K562 (cell line): ENCODE measurements around the gene MKS1. TPM values are rescaled to one million over a fixed set of nuclear protein-coding genes. Genes with fewer than 3 reads are reported as not detected.

Experiments
- ARID2 ChIP-seq: fragments of 450-650 bp; IDR thresholded peaks from 2 replicates; pipeline ENCODE4 v1.6.1; 2017; ENCODE audit warnings: antibody characterized with exemption, mild to moderate bottlenecking
- E2F8 ChIP-seq: fragments of 450-650 bp; IDR thresholded peaks from 2 replicates; pipeline ENCODE4 v1.7.1; 2018; ENCODE audit warnings: mild to moderate bottlenecking, low read depth; ENCODE audit not compliant: partially characterized antibody
- ETV5 ChIP-seq: sonication (generic); formaldehyde crosslinking; IDR thresholded peaks from 2 replicates; pipeline ENCODE4 v1.4.0; 2020; ENCODE audit warnings: low read depth, mild to moderate bottlenecking, missing genetic modification reagents
- HDAC6 ChIP-seq: IDR thresholded peaks from 2 replicates; pipeline ENCODE4 v1.6.1; 2012; ENCODE audit warnings: low read depth, mild to moderate bottlenecking, control low read depth, inconsistent platforms, low read length, moderate library complexity
- HLTF ChIP-seq: fragments of 450-650 bp; IDR thresholded peaks from 2 replicates; pipeline ENCODE4 v1.6.1; 2016
- HNRNPLL ChIP-seq: fragments of 200-400 bp; formaldehyde crosslinking; IDR thresholded peaks from 2 replicates; pipeline ENCODE4 v1.6.1; 2017; ENCODE audit warnings: low read length, low read depth, mild to moderate bottlenecking; ENCODE audit not compliant: poor library complexity, severe bottlenecking
- HOMEZ ChIP-seq: fragments of 250-450 bp; sonication (Bioruptor Pico); IDR thresholded peaks from 2 replicates; pipeline ENCODE4 v1.4.0; 2020; ENCODE audit warnings: mild to moderate bottlenecking, moderate library complexity
- NFIX ChIP-seq: fragments of 250-450 bp; sonication (Bioruptor Pico); IDR thresholded peaks from 2 replicates; pipeline ENCODE4 v1.4.0; 2020; ENCODE audit warnings: low read depth, mild to moderate bottlenecking, moderate library complexity
- RAD21 ChIP-seq, 2 experiments: fragments of 250-450 bp in 1 of 2; fragments of 450-650 bp in 1 of 2; sonication (Bioruptor Pico) in 1 of 2; formaldehyde crosslinking in 1 of 2; IDR thresholded peaks in 1 of 2; conservative IDR thresholded peaks in 1 of 2; 2 replicates each; pipeline versions ENCODE4 v1.4.0 to v1.8.0; 2020 to 2022; ENCODE audit warnings: mild to moderate bottlenecking in 2 of 2, moderate library complexity in 1 of 2
- RBM17 ChIP-seq: fragments of 200-400 bp; formaldehyde crosslinking; IDR thresholded peaks from 2 replicates; pipeline ENCODE4 v1.6.1; 2017; ENCODE audit warnings: low read depth, mild to moderate bottlenecking, low read length, borderline replicate concordance
- RCOR1 ChIP-seq, 2 experiments: IDR thresholded peaks; 2 replicates each; pipeline ENCODE4 v1.6.1; 2012; ENCODE audit warnings: low read depth in 2 of 2, low read length in 2 of 2, borderline replicate concordance in 1 of 2, improper control_type of control experiment in 1 of 2
- SREBF2 ChIP-seq: sonication (generic); formaldehyde crosslinking; IDR thresholded peaks from 2 replicates; pipeline ENCODE4 v1.4.0; 2020; ENCODE audit warnings: mild to moderate bottlenecking, missing genetic modification reagents
- WHSC1 ChIP-seq: IDR thresholded peaks from one replicate; pipeline ENCODE4 v1.6.1; 2012; ENCODE audit warnings: low read length, control low read depth, inconsistent platforms
- YY1 ChIP-seq, 3 experiments: IDR thresholded peaks; 2 replicates each; pipeline ENCODE4 v1.6.1; 2011; ENCODE audit warnings: low read length in 2 of 3, mild to moderate bottlenecking in 2 of 3, moderate library complexity in 2 of 3, borderline replicate concordance in 1 of 3, control low read depth in 1 of 3, low read depth in 1 of 3; ENCODE audit not compliant: insufficient read depth in 3 of 3, insufficient replicate concordance in 2 of 3, control insufficient read depth in 1 of 3, insufficient read length in 1 of 3; ENCODE audit errors: extremely low read depth in 1 of 3
- ZNF232 ChIP-seq: sonication (generic); formaldehyde crosslinking; IDR thresholded peaks from 2 replicates; pipeline ENCODE4 v1.8.0; 2022; ENCODE audit warnings: mild to moderate bottlenecking, missing genetic modification reagents
- ZNF274 ChIP-seq: IDR thresholded peaks from 2 replicates; pipeline ENCODE4 v1.6.1; 2011; ENCODE audit warnings: low read depth, mild to moderate bottlenecking, low read length, moderate library complexity, borderline replicate concordance
- polyA plus RNA-seq, 8 experiments: library from polyadenylated mRNA; depleted of rRNA in 4 of 8; stranded (reverse) in 5 of 8; unstranded in 3 of 8; fragments of >200 nt; fragmentation: Nextera tagmentation in 2 of 8; fragmentation: Illumina TruSeq in 1 of 8; extraction: Ambion mirVana in 2 of 8; extraction: Trizol in 1 of 8; gene quantifications; 2 replicates each; pipeline versions ENCODE4 v1.2.1 to v1.2.3, GENCODE V29; 2011 to 2014; ENCODE audit warnings: inconsistent platforms in 1 of 8, missing spikeins in 1 of 8
- total RNA-seq, 7 experiments: library from RNA; depleted of rRNA in 6 of 7; stranded (reverse); fragments of >200 nt in 6 of 7; fragmentation: Illumina TruSeq in 2 of 7; extraction: Trizol in 2 of 7; gene quantifications; 2 replicates each; pipeline versions ENCODE4 v1.2.1 to v1.2.3, GENCODE V29; 2011 to 2021; ENCODE audit warnings: low replicate concordance in 1 of 7
- TF ChIP-seq, protein P1 (sequence below): fragments of 250-450 bp; sonication (Bioruptor Pico); IDR thresholded peaks from 2 replicates; pipeline ENCODE4 v1.5.0; 2020; ENCODE audit warnings: mild to moderate bottlenecking
- TF ChIP-seq, protein P2 (sequence below): fragments of 250-450 bp; sonication (Bioruptor Pico); IDR thresholded peaks from 2 replicates; pipeline ENCODE4 v1.9.0; 2021; ENCODE audit warnings: mild to moderate bottlenecking

Gene MKS1
- total and polyA plus RNA-seq, 9 of the 15 experiments (the other 6 are each of a cell fraction or from before 2014, with no cell fraction given): 16.3 to 31.0 (median 25.9) TPM

- TF ChIP-seq, protein P1, sequence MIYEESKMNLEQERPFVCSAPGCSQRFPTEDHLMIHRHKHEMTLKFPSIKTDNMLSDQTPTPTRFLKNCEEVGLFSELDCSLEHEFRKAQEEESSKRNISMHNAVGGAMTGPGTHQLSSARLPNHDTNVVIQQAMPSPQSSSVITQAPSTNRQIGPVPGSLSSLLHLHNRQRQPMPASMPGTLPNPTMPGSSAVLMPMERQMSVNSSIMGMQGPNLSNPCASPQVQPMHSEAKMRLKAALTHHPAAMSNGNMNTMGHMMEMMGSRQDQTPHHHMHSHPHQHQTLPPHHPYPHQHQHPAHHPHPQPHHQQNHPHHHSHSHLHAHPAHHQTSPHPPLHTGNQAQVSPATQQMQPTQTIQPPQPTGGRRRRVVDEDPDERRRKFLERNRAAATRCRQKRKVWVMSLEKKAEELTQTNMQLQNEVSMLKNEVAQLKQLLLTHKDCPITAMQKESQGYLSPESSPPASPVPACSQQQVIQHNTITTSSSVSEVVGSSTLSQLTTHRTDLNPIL (CRISPR knock-in tag): no peak
- TF ChIP-seq NFIX (CRISPR knock-in tag) (no peak), SREBF2 (0 out of 2 replicates have a peak, but pooled peaks have one; percentile 74), RCOR1 (IDR thresholded peaks at IDR 0.05; ENCODE audit: borderline replicate concordance in 1 of 2, low read depth in 2 of 2, low read length in 2 of 2) (peak; percentile 30 to 68; a peak in 3 of 4 replicates), RBM17 (no peak), ZNF232 (CRISPR knock-in tag) (peak; percentile 93), YY1 (IDR thresholded peaks at IDR 0.05; ENCODE audit: borderline replicate concordance in 1 of 3, control insufficient read depth in 1 of 3, extremely low read depth in 1 of 3, insufficient read depth in 3 of 3, insufficient read length in 1 of 3, insufficient replicate concordance in 2 of 3, low read depth in 1 of 3, low read length in 2 of 3) (peak in 1 of 3 experiments; percentile 12), ZNF274 (no peak), WHSC1 (no peak), E2F8 (no peak), HLTF (no peak), ETV5 (CRISPR knock-in tag) (no peak), HDAC6 (no peak), RAD21 (CRISPR knock-in tag; conservative IDR thresholded peaks at IDR 0.05 in 1 of 2, IDR thresholded peaks at IDR 0.05 in 1 of 2) (peak; percentile 49 to 63), HNRNPLL (no peak), ARID2 (no peak), HOMEZ (no peak)
- TF ChIP-seq, protein P2, sequence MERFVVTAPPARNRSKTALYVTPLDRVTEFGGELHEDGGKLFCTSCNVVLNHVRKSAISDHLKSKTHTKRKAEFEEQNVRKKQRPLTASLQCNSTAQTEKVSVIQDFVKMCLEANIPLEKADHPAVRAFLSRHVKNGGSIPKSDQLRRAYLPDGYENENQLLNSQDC: no peak
Measured at GRCh38 chr17:58249270-58250133, 30.4 kb upstream of the MKS1 start (continued).
